A549 (cell line): ENCODE measurements around the gene MTG1. TPM values are rescaled to one million over a fixed set of nuclear protein-coding genes. Genes with fewer than 3 reads are reported as not detected.

ENCODE experiments used
- ATAC-seq, 2 experiments: fragments of 200-7000 bp in 1 of 2; fragments of >200 bp in 1 of 2; cut with Nextera tagmentation in 1 of 2; cut with Tn5 transposase in 1 of 2; 3 replicates each; pipeline versions ENCODE4 v1.8.0 to v1.9.1; 2018 to 2020; ENCODE audit warnings: mild to moderate bottlenecking in 1 of 2, moderate library complexity in 1 of 2
- CTCF ChIA-PET: fragments of 300-600 bp; sonication (Branson Sonifier 250); formaldehyde crosslinking; extraction: SDS; loops from one replicate; lab custom pipeline; 2021; ENCODE audit warnings: antibody characterized with exemption, inconsistent platforms; lab: Yijun Ruan, JAX
- POLR2A ChIA-PET: fragments of 350-600 bp; formaldehyde crosslinking; extraction: SDS; loops from one replicate; lab custom pipeline; 2021; ENCODE audit warnings: antibody characterized with exemption, inconsistent platforms; lab: Yijun Ruan, JAX
- DNase-seq, 2 experiments: peaks; one replicate each; pipeline versions ENCODE4 v3.0.0 to v3.0.0-alpha.2; 2011 to 2016; ENCODE audit warnings: low read depth in 1 of 2, low spot score in 1 of 2
- FAIRE-seq: peaks from 2 replicates; lab custom pipeline; 2011; peaks lifted over from hg19 to GRCh38; lab: Jason Lieb, UNC
- H3K27ac ChIP-seq, 2 experiments: fragments of >200 bp; sonication (Bioruptor Twin); formaldehyde crosslinking; 3 replicates each; pipeline ENCODE4 v1.5.1; 2016 to 2017
- H3K4me1 ChIP-seq: fragments of >200 bp; sonication (Bioruptor Twin); formaldehyde crosslinking; 3 replicates; pipeline ENCODE4 v1.6.1; 2016
- H3K4me2 ChIP-seq: fragments of >200 bp; sonication (Bioruptor Twin); formaldehyde crosslinking; 3 replicates; pipeline ENCODE4 v1.6.1; 2016
- H3K4me3 ChIP-seq: fragments of >200 bp; sonication (Bioruptor Twin); formaldehyde crosslinking; 3 replicates; pipeline ENCODE4 v1.5.1; 2016
- H3K9me3 ChIP-seq: fragments of >200 bp; sonication (Bioruptor Twin); formaldehyde crosslinking; 3 replicates; pipeline ENCODE4 v1.6.1; 2016
- BCL3 ChIP-seq: fragments of >200 bp; sonication (Bioruptor Twin); formaldehyde crosslinking; IDR thresholded peaks from 3 replicates; pipeline ENCODE4 v1.6.1; 2016
- EHMT2 ChIP-seq: fragments of 200-600 bp; sonication (generic); IDR thresholded peaks from 2 replicates; pipeline ENCODE4 v1.6.1; 2016; ENCODE audit warnings: antibody characterized with exemption, low read depth, mild to moderate bottlenecking, moderate library complexity
- ELK1 ChIP-seq: fragments of 150-350 bp; IDR thresholded peaks from 2 replicates; pipeline ENCODE4 v1.6.1; 2014; ENCODE audit warnings: low read depth, mild to moderate bottlenecking, low read length
- FOSB ChIP-seq: fragments of 250-450 bp; sonication (Bioruptor Pico); IDR thresholded peaks from 2 replicates; pipeline ENCODE4 v1.5.0; 2020; ENCODE audit warnings: mild to moderate bottlenecking, moderate library complexity
- FOSL2 ChIP-seq, 2 experiments: fragments of 450-650 bp in 1 of 2; fragments of >200 bp in 1 of 2; sonication (Bioruptor Twin) in 1 of 2; formaldehyde crosslinking; IDR thresholded peaks; 2 replicates each; pipeline versions ENCODE4 v1.5.0 to v1.6.1; 2016 to 2020; ENCODE audit warnings: mild to moderate bottlenecking in 1 of 2, moderate library complexity in 1 of 2
- HEYL ChIP-seq: fragments of 250-450 bp; sonication (Bioruptor Pico); IDR thresholded peaks from 2 replicates; pipeline ENCODE4 v1.8.0; 2021; ENCODE audit warnings: mild to moderate bottlenecking, moderate library complexity
- KDM5A ChIP-seq: fragments of 200-600 bp; sonication (generic); IDR thresholded peaks from 2 replicates; pipeline ENCODE4 v1.6.1; 2016; ENCODE audit warnings: antibody characterized with exemption, mild to moderate bottlenecking
- MAZ ChIP-seq: fragments of 150-350 bp; IDR thresholded peaks from 2 replicates; pipeline ENCODE4 v1.6.1; 2014; ENCODE audit warnings: antibody characterized with exemption, low read depth, low read length, borderline replicate concordance
- NR3C1 ChIP-seq: fragments of >200 bp; sonication (Bioruptor Twin); formaldehyde crosslinking; IDR thresholded peaks from 3 replicates; pipeline ENCODE4 v1.6.1; 2017
- PBX3 ChIP-seq: IDR thresholded peaks from 2 replicates; pipeline ENCODE4 v1.6.1; 2012
- POLR2AphosphoS2 ChIP-seq: conservative IDR thresholded peaks from 2 replicates; pipeline ENCODE4 v1.6.1; 2012; ENCODE audit warnings: low read length, improper control_type of control experiment, inconsistent platforms
- SMC3 ChIP-seq: fragments of >200 bp; sonication (Bioruptor Twin); formaldehyde crosslinking; IDR thresholded peaks from 3 replicates; pipeline ENCODE4 v1.6.1; 2018; ENCODE audit warnings: inconsistent platforms
- TP53 ChIP-seq: fragments of 250-450 bp; sonication (Bioruptor Pico); IDR thresholded peaks from 2 replicates; pipeline ENCODE4 v1.5.0; 2021; ENCODE audit warnings: mild to moderate bottlenecking, moderate library complexity
- ZC3H11A ChIP-seq: fragments of 450-650 bp; IDR thresholded peaks from 2 replicates; pipeline ENCODE4 v1.6.1; 2014; ENCODE audit warnings: antibody characterized with exemption, mild to moderate bottlenecking
- ZFP36 ChIP-seq: fragments of 450-650 bp; IDR thresholded peaks from 2 replicates; pipeline ENCODE4 v1.6.1; 2014; ENCODE audit warnings: borderline replicate concordance; ENCODE audit not compliant: partially characterized antibody
- WGBS: methylation state at CpG from one replicate; pipeline ENCODE4 v1.1.6; 2017; ENCODE audit errors: missing lambda C conversion rate; 5-methylcytosine and 5-hydroxymethylcytosine counted together
- polyA plus RNA-seq, 4 experiments: library from polyadenylated mRNA; depleted of rRNA in 3 of 4; stranded (reverse); fragments of >200 nt; fragmentation: RNase III in 1 of 4; extraction: RNeasy Plus Mini Kit Qiagen cat#74134 plus additional on column Dnase treatment in 1 of 4; gene quantifications; 2 replicates in 3 of 4; 3 replicates in 1 of 4; pipeline ENCODE4 v1.2.3, GENCODE V29; 2011 to 2017

The MTG1 gene
- polyA plus RNA-seq, 2 of the 4 experiments (the other 2 are of a cell fraction) = 60.3 to 67.2 TPM

- TF ChIP-seq FOSL2 (IDR thresholded peaks at IDR 0.05) (no peak), FOSL2 (CRISPR knock-in tag; IDR thresholded peaks at IDR 0.05) (0 out of 2 replicates have a peak, but pooled peaks have one; percentile 7), SMC3 (no peak)
- TF ChIP-seq, all 56 proteins: peak for 1
- FAIRE-seq (no peak), ATAC-seq (peak in 1 of 2 experiments; percentile 10; a peak in 1 of 6 replicates), DNase-seq (no peak)
- no peak overlapping the region for H3K4me3 ChIP-seq
- peaks cover 7% of the 10 kb centered on the region; the same call in 2 of the 3 replicates for H3K4me1 ChIP-seq
- POLR2A ChIA-PET = interaction anchor here (0.7 kb wide), 1 partner anchor 98 kb away, joined by 3 read pairs; no protein-coding TSS in a partner anchor
- 0 out of 6 replicates have a peak overlapping the region, but pooled peaks of 1 of the 2 experiments have one; percentile 35 for H3K27ac ChIP-seq
- CTCF ChIA-PET = interaction anchor here (2.2 to 9.2 kb wide), 2 partner anchors 19 to 29 kb away, joined by 5 to 76 read pairs; no protein-coding TSS in a partner anchor
- no peak overlapping the region; the same call in 2 of the 3 replicates for H3K4me2 ChIP-seq
- WGBS = 42% methylated on average over 10 of the region's 16 CpGs
- no peaks in the 10 kb centered on the region for H3K9me3 ChIP-seq
These were observed 46.0 kb upstream of the MTG1 start for GRCh38 chr10:133347710-133348517.

GRCh38 chr10:133349160-133349568 lies 44.8 kb upstream of the MTG1 start:
- no peak for ATAC-seq
- TF ChIP-seq POLR2AphosphoS2 (no peak), EHMT2 (no peak), ELK1 (no peak), ZFP36 (peak; percentile 24), HEYL (CRISPR knock-in tag) (no peak)
- no peak for FAIRE-seq
- no peak for DNase-seq
- ChIA-PET CTCF (interaction anchor here (2.2 kb wide), 1 partner anchor 30 kb away, joined by 5 read pairs; no protein-coding TSS in a partner anchor), POLR2A (no interaction called here)
- H3K4me2 ChIP-seq = no peak overlapping the region
- peaks cover 3% of the 10 kb centered on the region; the same call in 1 of the 3 replicates for H3K4me1 ChIP-seq
- no peak overlapping the region for H3K27ac ChIP-seq
- H3K4me3 ChIP-seq = no peak overlapping the region
- WGBS = 85% methylated on average over 8 of the region's 8 CpGs
- no peaks in the 10 kb centered on the region for H3K9me3 ChIP-seq

- ChIA-PET CTCF (interaction anchor here (2.2 kb wide), 1 partner anchor 31 kb away, joined by 5 read pairs; no protein-coding TSS in a partner anchor), POLR2A (no interaction called here)
- no peak overlapping the region for H3K4me3 ChIP-seq
- H3K27ac ChIP-seq = no peak overlapping the region
- FAIRE-seq (no peak), DNase-seq (no peak), ATAC-seq (no peak)
- WGBS = 72% methylated on average over 7 of the region's 9 CpGs
- no peak overlapping the region for H3K4me2 ChIP-seq
- H3K4me1 ChIP-seq = peaks cover 3% of the 10 kb centered on the region; the same call in 1 of the 3 replicates
- no peak for TF ChIP-seq KDM5A
- no peaks in the 10 kb centered on the region for H3K9me3 ChIP-seq
These were observed 44.4 kb upstream of the MTG1 start for GRCh38 chr10:133349577-133350011.

- H3K4me3 ChIP-seq = no peak overlapping the region
- DNase-seq = no peak
- POLR2A ChIA-PET = no interaction called here
- peaks cover 3% of the 10 kb centered on the region; the same call in 1 of the 3 replicates for H3K4me1 ChIP-seq
- 89% methylated on average over 7 of the region's 12 CpGs for WGBS
- no peak for TF ChIP-seq ZC3H11A
- TF ChIP-seq MAZ = no peak
- TF ChIP-seq KDM5A = no peak
- no peak for TF ChIP-seq TP53
- 0 out of 2 replicates have a peak, but pooled peaks have one; percentile 27 for TF ChIP-seq PBX3
- TF ChIP-seq NR3C1 = no peak
- no peak for TF ChIP-seq BCL3
- TF ChIP-seq FOSB (CRISPR knock-in tag) = no peak
- no peak for FAIRE-seq
- no peak overlapping the region for H3K4me2 ChIP-seq
- no peak overlapping the region for H3K27ac ChIP-seq
- no peaks in the 10 kb centered on the region for H3K9me3 ChIP-seq
- ATAC-seq = no peak
- CTCF ChIA-PET = interaction anchor here (1.0 to 1.5 kb wide), 4 partner anchors 14 to 42 kb away, joined by 3 to 8 read pairs (median 4); no protein-coding TSS in a partner anchor
These were observed 43.5 kb upstream of the MTG1 start for GRCh38 chr10:133350283-133350949.
